H9 (cell line): ENCODE results near the gene PKN3. TPM values are rescaled to one million over a fixed set of nuclear protein-coding genes. Genes with fewer than 3 reads are reported as not detected.

Experiments
- DNase-seq: peaks from one replicate; pipeline ENCODE4 v3.0.0-alpha.2; 2017
- H2AFZ ChIP-seq: one replicate; pipeline ENCODE4 v1.6.1; 2013; ENCODE audit warnings: mild to moderate bottlenecking, low read length, control low read depth, moderate library complexity
- H2AK5ac ChIP-seq: 2 replicates; pipeline ENCODE4 v1.6.1; 2013; ENCODE audit warnings: low read length, control low read depth, mixed read lengths; ENCODE audit not compliant: insufficient read length
- H2BK120ac ChIP-seq: one replicate; pipeline ENCODE4 v1.6.1; 2013; ENCODE audit warnings: low read depth, mild to moderate bottlenecking, low read length, control low read depth, inconsistent platforms; ENCODE audit not compliant: poor library complexity, severe bottlenecking
- H2BK12ac ChIP-seq: 2 replicates; pipeline ENCODE4 v1.6.1; 2013; ENCODE audit warnings: low read length, control low read depth, mixed read lengths, low read depth; ENCODE audit not compliant: insufficient read length
- H2BK15ac ChIP-seq: 2 replicates; pipeline ENCODE4 v1.6.1; 2013; ENCODE audit warnings: low read depth, low read length, control low read depth
- H2BK20ac ChIP-seq: one replicate; pipeline ENCODE4 v1.6.1; 2013; ENCODE audit warnings: low read depth, mild to moderate bottlenecking, low read length, control low read depth, inconsistent platforms; ENCODE audit not compliant: poor library complexity, severe bottlenecking
- H2BK5ac ChIP-seq: 2 replicates; pipeline ENCODE4 v1.6.1; 2013; ENCODE audit warnings: low read length, control low read depth, mixed read lengths; ENCODE audit not compliant: insufficient read length
- H3K14ac ChIP-seq: 2 replicates; pipeline ENCODE4 v1.6.1; 2013; ENCODE audit warnings: low read length, control low read depth; ENCODE audit not compliant: insufficient read depth
- H3K18ac ChIP-seq: 2 replicates; pipeline ENCODE4 v1.6.1; 2013; ENCODE audit warnings: low read depth, mild to moderate bottlenecking, mixed read lengths, low read length, control low read depth; ENCODE audit not compliant: insufficient read length
- H3K23ac ChIP-seq: 2 replicates; pipeline ENCODE4 v1.6.1; 2013; ENCODE audit warnings: low read length, control low read depth, mixed read lengths, low read depth; ENCODE audit not compliant: insufficient read length
- H3K23me2 ChIP-seq: 2 replicates; pipeline ENCODE4 v1.6.1; 2013; ENCODE audit warnings: low read depth, mild to moderate bottlenecking, mixed read lengths, low read length, control low read depth; ENCODE audit not compliant: insufficient read length, poor library complexity, severe bottlenecking
- H3K27ac ChIP-seq: 2 replicates; pipeline ENCODE4 v1.5.1; 2013; ENCODE audit warnings: low read length, control low read depth, mixed read lengths, low read depth; ENCODE audit not compliant: insufficient read length
- H3K27me3 ChIP-seq: 2 replicates; pipeline ENCODE4 v1.6.1; 2013; ENCODE audit warnings: low read length, control low read depth, inconsistent platforms; ENCODE audit not compliant: insufficient read depth
- H3K4ac ChIP-seq: 2 replicates; pipeline ENCODE4 v1.6.1; 2013; ENCODE audit warnings: low read depth, mild to moderate bottlenecking, control low read depth, inconsistent platforms, low read length, moderate library complexity
- H3K4me1 ChIP-seq: 2 replicates; pipeline ENCODE4 v1.6.1; 2013; ENCODE audit warnings: low read length, control low read depth, inconsistent platforms; ENCODE audit not compliant: insufficient read depth
- H3K4me2 ChIP-seq: 2 replicates; pipeline ENCODE4 v1.6.1; 2013; ENCODE audit warnings: low read length, control low read depth, mixed read lengths; ENCODE audit not compliant: insufficient read length, insufficient read depth
- H3K56ac ChIP-seq: 2 replicates; pipeline ENCODE4 v1.6.1; 2013; ENCODE audit warnings: low read depth, mild to moderate bottlenecking, mixed read lengths, low read length, control low read depth; ENCODE audit not compliant: insufficient read length
- H3K79me1 ChIP-seq: 2 replicates; pipeline ENCODE4 v1.6.1; 2013; ENCODE audit warnings: low read depth, mild to moderate bottlenecking, moderate library complexity, low read length, control low read depth, inconsistent platforms; ENCODE audit not compliant: insufficient read depth, poor library complexity, severe bottlenecking
- H3K79me2 ChIP-seq: 2 replicates; pipeline ENCODE4 v1.6.1; 2013; ENCODE audit warnings: low read length, control low read depth, inconsistent platforms; ENCODE audit not compliant: insufficient read depth
- H3K9ac ChIP-seq: 2 replicates; pipeline ENCODE4 v1.6.1; 2013; ENCODE audit warnings: low read length, control low read depth, mixed read lengths; ENCODE audit not compliant: insufficient read length; ENCODE audit errors: extremely low read depth
- H3K9me3 ChIP-seq: one replicate; pipeline ENCODE4 v1.6.1; 2013; ENCODE audit warnings: low read depth, low read length, inconsistent platforms; ENCODE audit not compliant: control insufficient read depth
- H3T11ph ChIP-seq: one replicate; pipeline ENCODE4 v1.6.1; 2013; ENCODE audit warnings: mild to moderate bottlenecking, low read length, control low read depth, inconsistent platforms
- H4K20me1 ChIP-seq: one replicate; pipeline ENCODE4 v1.6.1; 2013; ENCODE audit not compliant: control insufficient read depth, insufficient read length, insufficient read depth
- H4K5ac ChIP-seq: 2 replicates; pipeline ENCODE4 v1.6.1; 2013; ENCODE audit warnings: low read depth, mild to moderate bottlenecking, mixed read lengths, low read length, control low read depth; ENCODE audit not compliant: insufficient read length
- H4K8ac ChIP-seq: replicated peaks from 2 replicates; pipeline ENCODE4 v1.6.1; 2013; ENCODE audit warnings: low read length, control low read depth, mixed read lengths, low read depth; ENCODE audit not compliant: insufficient read length
- H4K91ac ChIP-seq: 2 replicates; pipeline ENCODE4 v1.6.1; 2013; ENCODE audit warnings: low read depth, mild to moderate bottlenecking, moderate library complexity, mixed read lengths, low read length, control low read depth; ENCODE audit not compliant: insufficient read length
- H3K27ac Mint-ChIP-seq, 3 experiments: 2 replicates in 2 of 3; 3 replicates in 1 of 3; pipeline ENCODE4 v1.8.0; 2020 to 2021; ENCODE audit warnings: mixed read lengths in 3 of 3, mild to moderate bottlenecking in 1 of 3, moderate library complexity in 1 of 3
- H3K27me3 Mint-ChIP-seq: 2 replicates; pipeline ENCODE4 v1.8.0; 2021; ENCODE audit warnings: low read depth, mild to moderate bottlenecking, moderate library complexity, mixed read lengths
- H3K36me3 Mint-ChIP-seq, 3 experiments: 2 replicates in 2 of 3; 3 replicates in 1 of 3; pipeline ENCODE4 v1.8.0; 2020 to 2021; ENCODE audit warnings: low read depth in 3 of 3, mixed read lengths in 3 of 3; ENCODE audit not compliant: insufficient read depth in 1 of 3
- H3K4me1 Mint-ChIP-seq, 2 experiments: 2 replicates each; pipeline ENCODE4 v1.8.0; 2020; ENCODE audit warnings: mixed read lengths in 2 of 2
- H3K4me3 Mint-ChIP-seq, 2 experiments: 2 replicates in 1 of 2; 3 replicates in 1 of 2; pipeline ENCODE4 v1.8.0; 2020 to 2021; ENCODE audit warnings: mild to moderate bottlenecking in 2 of 2, mixed read lengths in 2 of 2, moderate library complexity in 1 of 2
- H3K9me3 Mint-ChIP-seq, 2 experiments: 2 replicates in 1 of 2; 3 replicates in 1 of 2; pipeline ENCODE4 v1.8.0; 2020; ENCODE audit warnings: mild to moderate bottlenecking in 2 of 2, mixed read lengths in 2 of 2, moderate library complexity in 1 of 2
- CTCF ChIP-seq: fragments of 200-600 bp; sonication (generic); conservative IDR thresholded peaks from 3 replicates; pipeline ENCODE4 v1.8.0; 2021; ENCODE audit warnings: antibody characterized with exemption, mild to moderate bottlenecking
- WGBS: extraction: QIAGEN DNeasy Blood & Tissue Kit; methylation state at CpG from one replicate; pipeline ENCODE4 v1.1.7; 2013; ENCODE audit warnings: missing lambda C conversion rate, low lambda C conversion rate, mixed read lengths; ENCODE audit not compliant: insufficient read length; ENCODE audit errors: extremely low coverage; 5-methylcytosine and 5-hydroxymethylcytosine counted together
- total RNA-seq: library from RNA; stranded (reverse); gene quantifications from 2 replicates; pipeline ENCODE4 v1.2.1, GENCODE V29; 2021

The PKN3 gene
- total RNA-seq, 1 experiment from 2014 or later, result 25.0 TPM

GRCh38 chr9:128762671-128763449 is 60.6 kb downstream of the PKN3 start:
- no peak overlapping the region for H4K91ac ChIP-seq
- H3K14ac ChIP-seq, result no peak overlapping the region; the same call in 1 of the 2 replicates
- H2BK15ac ChIP-seq, result no peak overlapping the region
- Mint-ChIP-seq H3K36me3 (peaks cover 0 to 3% (median 0%) of the 10 kb centered on the region in 3 experiments; a peak in 2 of 7 replicates), H3K4me3 (no peak overlapping the region), H3K27me3 (no peaks in the 10 kb centered on the region), H3K4me1 (peaks cover 14 to 18% of the 10 kb centered on the region in 2 experiments), H3K27ac (peak overlapping the region in 2 of 3 experiments; percentile 34 to 68; a peak in 3 of 7 replicates), H3K9me3 (no peaks in the 10 kb centered on the region)
- TF ChIP-seq CTCF, result no peak
- H3K4ac ChIP-seq, result no peak overlapping the region
- no peak overlapping the region for H2BK20ac ChIP-seq
- no peak overlapping the region for H3K4me2 ChIP-seq
- H4K20me1 ChIP-seq, result no peaks in the 10 kb centered on the region
- H3K9ac ChIP-seq, result no peak overlapping the region
- H3K79me1 ChIP-seq, result no peaks in the 10 kb centered on the region
- H2AFZ ChIP-seq, result no peak overlapping the region
- no peaks in the 10 kb centered on the region for H3K27me3 ChIP-seq
- H3T11ph ChIP-seq, result no peak overlapping the region
- no peak for DNase-seq
- no peaks in the 10 kb centered on the region; the same call in 1 of the 2 replicates for H3K4me1 ChIP-seq
- H4K5ac ChIP-seq, result no peak overlapping the region
- H2AK5ac ChIP-seq, result no peak overlapping the region
- no peak overlapping the region for H2BK12ac ChIP-seq
- no peaks in the 10 kb centered on the region for H3K9me3 ChIP-seq
- H3K23me2 ChIP-seq, result no peaks in the 10 kb centered on the region
- H2BK5ac ChIP-seq, result no peak overlapping the region
- H4K8ac ChIP-seq, result no peak overlapping the region
- H3K56ac ChIP-seq, result no peak overlapping the region
- no peak overlapping the region for H3K27ac ChIP-seq
- WGBS, result no CpG with 5 or more reads among the region's 9 CpGs
- H3K23ac ChIP-seq, result no peak overlapping the region
- no peak overlapping the region for H2BK120ac ChIP-seq
- no peaks in the 10 kb centered on the region for H3K79me2 ChIP-seq
- H3K18ac ChIP-seq, result no peak overlapping the region
